ENCODE data around the gene PLET1.

- TF ChIP-seq CTCF (IDR thresholded peaks at IDR 0.05) = no peak
- no peak for TF ChIP-seq EZH2 (IDR thresholded peaks at IDR 0.05; ENCODE audit: borderline replicate concordance, insufficient read depth, low read depth, low read length, poor library complexity, severe bottlenecking)
These were observed 23.2 kb downstream of the PLET1 start for GRCh38 chr11:112237451-112237850.

All from B cell (primary cell).